ENCODE data around the gene TLCD3A.
"Not testable (repeated sequence)": the region's sequence is repeated elsewhere in the genome, so short reads cannot be mapped to it uniquely, and the experiment has no call there.

Gene TLCD3A

DNA sequence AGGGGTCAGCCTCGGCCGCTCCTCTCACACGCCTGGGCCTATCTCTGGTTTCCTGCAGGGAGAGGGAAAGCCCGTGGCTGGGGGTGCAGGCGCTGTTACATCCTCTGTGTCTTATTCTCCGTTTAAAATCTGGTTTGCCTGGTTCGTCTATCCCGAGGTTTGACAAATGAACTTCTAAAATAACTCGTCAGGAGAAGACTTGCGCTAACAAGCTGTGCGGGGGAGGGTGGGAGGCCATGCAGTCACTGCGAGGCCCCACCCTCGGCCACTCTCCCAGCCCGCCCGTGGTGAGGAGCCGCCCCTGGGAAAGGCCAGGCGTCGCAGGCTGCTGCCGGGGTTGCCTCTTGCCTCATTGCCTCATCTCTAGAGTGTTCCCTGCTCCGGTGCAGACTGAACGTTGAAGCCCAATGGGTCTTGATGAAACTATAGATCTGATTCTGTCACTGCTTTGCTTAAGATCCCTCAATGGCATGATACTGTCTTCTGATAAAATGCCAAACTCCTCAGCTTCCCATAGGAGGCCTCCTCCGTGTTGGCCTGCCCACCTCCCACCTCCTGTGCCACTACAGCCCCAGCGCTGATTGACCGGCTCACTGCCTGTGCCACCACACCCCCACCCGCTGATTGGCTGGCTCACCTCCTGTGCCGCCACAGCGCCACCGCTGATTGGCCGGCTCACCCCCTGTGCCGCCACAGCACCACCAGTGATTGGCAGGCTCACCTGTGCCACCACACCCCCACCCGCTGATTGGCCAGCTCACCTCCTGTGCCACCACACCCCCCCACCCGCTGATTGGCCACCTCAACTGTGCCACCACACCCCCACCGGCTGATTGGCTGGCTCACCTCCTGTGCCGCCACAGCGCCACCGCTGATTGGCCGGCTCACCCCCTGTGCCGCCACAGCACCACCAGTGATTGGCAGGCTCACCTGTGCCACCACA, 57.8 kb downstream of the TLCD3A start:
- not testable (repeated sequence) for DNase-seq

- DNase-seq, result not testable (repeated sequence)
Measured at GRCh38 chr17:790874-791247, 58.5 kb downstream of the TLCD3A start.

GRCh38 chr17:791829-792228, 59.4 kb downstream of the TLCD3A start:
- DNase-seq, result no peak

- DNase-seq, result no peak
Measured at GRCh38 chr17:792277-792676, 59.9 kb downstream of the TLCD3A start.
